HG03342 (cell line): ENCODE results near the gene ADTRP.
"Not testable (repeated sequence)": the region's sequence is repeated elsewhere in the genome, so short reads cannot be mapped to it uniquely, and the experiment has no call there.

Source experiments
- ATAC-seq: cut with Tn5 transposase; IDR thresholded peaks from one replicate; pipeline ENCODE4 v1.9.1; 2021; ENCODE audit warnings: mild to moderate bottlenecking, moderate library complexity; ENCODE audit not compliant: unreplicated experiment

The ADTRP gene

GRCh38 chr6:11702500-11703130, 76.0 kb downstream of the ADTRP start:
- no peak for ATAC-seq

- ATAC-seq: no peak
Observed at GRCh38 chr6:11702089-11702488, 76.5 kb downstream of the ADTRP start.

DNA sequence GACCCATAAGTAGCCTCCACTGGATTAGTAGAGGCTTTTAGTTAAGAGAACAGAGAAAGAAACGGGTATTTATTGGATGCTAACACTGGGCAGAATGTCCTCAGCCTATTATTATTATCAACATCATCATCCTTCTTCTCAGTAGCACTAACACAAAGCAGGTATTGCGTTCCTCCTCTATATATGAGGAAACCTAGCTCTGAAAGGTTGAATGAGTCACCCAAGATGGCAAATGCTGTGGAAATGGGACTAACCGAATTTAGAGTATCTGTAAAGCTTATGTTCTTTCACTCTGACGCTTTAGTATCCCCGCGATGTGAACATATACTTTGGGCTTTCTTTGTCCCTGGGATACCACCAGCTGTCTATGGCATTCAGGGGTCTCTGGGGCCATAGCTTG, 77.0 kb downstream of the ADTRP start:
- no peak for ATAC-seq

GRCh38 chr6:11700118-11700718, 78.4 kb downstream of the ADTRP start:
- ATAC-seq: no peak

GRCh38 chr6:11699576-11699975, 79.0 kb downstream of the ADTRP start:
- no peak for ATAC-seq

- no peak for ATAC-seq
Observed at GRCh38 chr6:11692451-11693376, 85.9 kb downstream of the ADTRP start.

DNA sequence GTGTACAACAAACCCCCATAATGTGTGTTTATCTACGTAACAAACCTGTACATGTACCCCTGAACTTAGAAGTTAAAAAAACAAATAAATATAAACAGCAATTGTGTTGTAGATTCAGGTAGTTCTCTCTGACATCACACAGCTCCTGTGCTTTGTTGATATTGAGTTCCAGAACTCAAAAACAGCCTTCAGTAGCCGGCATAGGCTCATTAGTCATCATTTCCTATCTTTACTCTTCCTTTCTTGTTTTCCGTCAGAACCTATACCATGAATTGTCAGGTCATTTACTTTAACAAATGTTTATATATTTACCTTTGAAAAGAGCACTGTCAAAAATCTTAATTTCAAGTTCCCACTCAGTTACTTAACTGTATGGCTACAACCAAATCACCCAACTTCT, 88.8 kb downstream of the ADTRP start:
- ATAC-seq: no peak

DNA sequence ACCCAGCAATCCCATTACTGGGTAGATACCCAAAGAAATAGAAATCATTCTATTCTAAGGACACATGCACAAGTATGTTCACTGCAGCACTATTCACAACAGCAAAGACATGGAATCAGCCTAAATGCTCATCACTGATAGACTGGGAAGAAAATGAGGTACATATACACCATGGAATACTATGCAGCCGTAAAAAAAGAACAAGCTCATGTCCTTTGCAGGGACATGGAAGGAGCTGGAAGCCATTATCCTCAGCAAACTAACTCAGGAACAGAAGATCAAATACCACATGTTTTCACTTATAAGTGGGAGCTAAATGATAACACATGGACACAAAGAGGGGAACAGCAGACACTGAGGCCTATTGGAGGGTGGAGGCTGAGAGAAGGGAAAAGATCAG, 89.2 kb downstream of the ADTRP start:
- not testable (repeated sequence) for ATAC-seq

DNA sequence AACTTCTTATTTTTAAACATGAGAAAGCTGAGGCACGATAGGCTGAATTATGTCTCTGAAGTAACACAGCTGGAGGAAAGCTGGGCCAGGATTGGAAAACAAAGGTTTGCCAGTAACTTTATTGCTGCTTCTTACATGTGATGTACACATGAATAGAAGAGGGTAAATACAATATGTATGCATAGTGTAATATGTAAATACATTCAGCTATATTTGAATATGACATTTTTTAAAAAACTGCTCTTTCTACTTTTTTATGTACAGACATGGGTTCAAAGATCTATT, 90.2 kb downstream of the ADTRP start:
- ATAC-seq: no peak

DNA sequence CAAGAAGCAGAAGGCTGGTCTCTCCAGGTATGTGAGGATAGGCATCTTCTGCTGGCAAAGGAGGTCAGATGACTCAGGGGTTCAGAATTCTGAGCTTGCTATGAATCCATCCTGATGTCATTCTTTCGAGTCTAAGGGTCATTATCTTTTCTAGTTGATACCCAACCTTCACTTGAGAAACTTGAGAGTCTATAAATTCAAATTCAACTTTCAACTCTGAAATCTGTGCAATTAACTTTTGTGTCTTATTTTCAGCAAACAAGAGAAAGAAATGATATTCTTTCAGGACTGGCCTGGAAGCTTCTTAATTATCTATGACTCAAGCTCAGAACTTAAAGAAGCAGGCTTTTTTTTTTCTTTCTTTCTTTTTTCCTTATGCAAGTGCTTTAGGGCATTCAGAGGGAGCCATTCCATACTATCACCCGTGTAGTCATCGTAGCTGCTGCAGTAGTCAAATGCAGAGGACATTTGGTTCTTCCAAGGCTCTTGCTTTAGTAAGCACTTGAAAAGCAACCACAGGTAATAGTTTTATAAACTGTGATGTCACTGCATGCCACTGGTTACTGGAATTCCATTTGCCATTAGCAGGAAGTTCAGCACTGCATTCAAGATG, 93.0 kb downstream of the ADTRP start:
- ATAC-seq: no peak

GRCh38 chr6:11684901-11685480, 93.6 kb downstream of the ADTRP start:
- no peak for ATAC-seq

DNA sequence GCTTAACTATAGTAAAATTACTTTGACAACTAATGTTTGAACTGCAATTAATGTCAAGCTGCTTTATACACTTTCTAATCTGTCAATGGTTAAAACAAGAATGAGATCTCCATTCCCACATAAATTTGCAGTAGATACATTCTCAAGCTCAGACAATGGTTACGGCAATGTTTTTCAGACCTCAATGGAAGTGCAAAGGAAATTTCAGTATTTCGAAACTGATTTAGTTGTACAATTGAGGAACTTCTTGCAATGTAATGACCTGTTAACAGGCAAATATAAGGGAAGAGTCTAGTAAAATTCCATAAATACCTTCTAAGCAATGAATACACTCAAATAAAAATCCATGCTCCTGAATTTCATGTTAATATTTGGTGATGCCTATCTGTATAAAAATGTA, 94.7 kb downstream of the ADTRP start:
- ATAC-seq: no peak

DNA sequence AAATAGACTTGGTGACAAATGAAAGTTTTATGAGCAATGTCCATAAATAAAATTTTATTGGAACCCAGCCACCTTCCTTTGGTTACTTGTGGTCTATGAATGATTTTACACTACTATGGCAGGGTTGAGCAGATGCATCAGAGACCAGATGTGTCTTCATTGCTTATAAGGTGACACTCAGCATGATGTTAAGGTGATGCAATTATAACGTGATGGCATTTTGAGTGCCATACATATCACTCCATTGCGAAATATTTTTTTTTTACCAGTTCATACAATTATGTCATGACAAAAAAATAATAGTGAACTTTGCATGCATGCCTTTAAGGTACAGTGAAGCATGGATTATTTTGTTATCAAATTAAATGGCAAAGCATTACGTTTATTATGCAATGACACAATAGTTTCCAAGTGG, 96.0 kb downstream of the ADTRP start:
- ATAC-seq: no peak

GRCh38 chr6:11681770-11682169, 96.8 kb downstream of the ADTRP start:
- no peak for ATAC-seq

GRCh38 chr6:11681357-11681756, 97.2 kb downstream of the ADTRP start:
- ATAC-seq: no peak

DNA sequence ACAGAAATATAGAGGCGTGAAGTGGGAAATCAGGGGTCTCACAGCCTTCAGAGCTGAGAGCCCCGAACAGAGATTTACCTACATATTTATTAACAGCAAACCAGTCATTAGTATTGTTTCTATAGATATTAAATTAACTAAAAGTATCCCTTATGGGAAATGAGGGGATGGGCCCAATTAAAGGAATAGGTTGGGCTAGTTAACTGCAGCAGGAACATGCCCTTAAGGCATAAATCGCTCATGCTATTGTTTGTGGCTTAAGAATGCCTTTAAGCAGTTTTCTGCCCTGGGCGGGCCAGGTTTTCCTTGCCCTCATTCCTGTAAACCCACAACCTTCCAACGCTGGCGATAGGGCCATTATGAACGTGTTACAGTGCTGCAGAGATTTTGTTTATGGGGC, 98.1 kb downstream of the ADTRP start:
- not testable (repeated sequence) for ATAC-seq

DNA sequence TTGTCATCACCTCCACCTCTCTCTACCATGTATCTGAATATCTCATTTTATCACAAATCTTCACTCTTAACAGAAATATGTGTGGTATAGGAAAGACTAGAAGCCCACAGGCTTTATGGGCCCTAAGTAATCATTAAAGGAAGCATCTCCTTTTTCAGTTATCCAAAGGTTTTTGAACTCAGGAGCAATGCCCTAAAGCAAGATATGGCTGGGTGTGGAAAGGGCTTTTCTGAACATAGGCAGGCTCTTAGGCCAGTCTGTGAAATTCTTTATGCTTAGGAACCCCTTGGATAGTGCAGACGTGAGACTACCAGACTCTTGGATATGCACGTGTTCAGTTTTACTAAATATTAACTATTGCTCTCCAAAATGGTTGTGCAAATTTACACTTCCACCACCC, 99.5 kb downstream of the ADTRP start:
- no peak for ATAC-seq

- no peak for ATAC-seq
Observed at GRCh38 chr6:11675601-11676000, 103.0 kb downstream of the ADTRP start.

- ATAC-seq: no peak
Observed at GRCh38 chr6:11672669-11673068, 105.9 kb downstream of the ADTRP start.

GRCh38 chr6:11672256-11672655, 106.3 kb downstream of the ADTRP start:
- ATAC-seq: no peak

GRCh38 chr6:11669696-11670095, 108.9 kb downstream of the ADTRP start:
- no peak for ATAC-seq
